Measurements from ENCODE around the gene EMID1.

DNA sequence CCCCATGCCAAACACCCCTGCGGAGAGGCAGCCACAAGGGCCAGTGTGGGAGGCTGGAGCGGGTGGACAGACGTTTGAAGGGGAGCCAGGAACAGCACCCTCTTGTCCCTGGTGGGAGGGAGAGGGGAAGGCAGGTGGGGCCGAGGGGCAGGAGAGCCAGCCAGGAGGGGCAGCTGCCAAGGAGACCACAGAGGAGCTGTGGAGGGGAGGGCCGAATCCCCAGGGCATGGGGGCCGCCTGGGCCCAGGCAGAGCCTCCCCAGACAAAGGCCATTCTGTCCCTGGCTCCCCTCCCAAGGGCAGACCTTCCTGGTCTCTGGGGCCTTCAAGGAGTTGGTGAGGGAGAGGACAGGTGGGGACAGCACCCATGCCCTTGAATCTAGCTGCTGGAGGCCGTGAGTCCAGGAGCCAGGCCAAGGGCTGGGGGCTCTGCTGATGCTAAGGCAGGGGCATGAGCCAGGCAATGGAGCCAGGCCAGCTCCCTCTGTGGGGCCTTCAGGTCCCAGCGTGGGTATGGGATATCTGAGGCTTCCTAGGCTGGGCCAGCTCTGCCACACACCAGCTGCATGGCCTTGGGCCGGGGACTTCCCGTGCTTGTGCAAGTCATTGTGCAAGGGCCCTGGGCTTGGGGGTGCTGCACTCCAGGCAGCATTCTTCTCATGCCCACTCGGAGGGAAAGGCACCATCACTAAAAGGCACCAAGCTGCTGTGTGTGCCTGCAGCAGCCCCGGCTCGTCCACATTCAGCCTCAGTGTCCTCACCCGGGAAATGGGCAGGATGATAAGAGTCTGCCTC is 11.4 kb downstream of the EMID1 start:
- TF ChIP-seq POLR2A (IDR thresholded peaks at IDR 0.05; ENCODE audit: extremely low read depth, insufficient read length), result no peak
- TF ChIP-seq, protein P1, sequence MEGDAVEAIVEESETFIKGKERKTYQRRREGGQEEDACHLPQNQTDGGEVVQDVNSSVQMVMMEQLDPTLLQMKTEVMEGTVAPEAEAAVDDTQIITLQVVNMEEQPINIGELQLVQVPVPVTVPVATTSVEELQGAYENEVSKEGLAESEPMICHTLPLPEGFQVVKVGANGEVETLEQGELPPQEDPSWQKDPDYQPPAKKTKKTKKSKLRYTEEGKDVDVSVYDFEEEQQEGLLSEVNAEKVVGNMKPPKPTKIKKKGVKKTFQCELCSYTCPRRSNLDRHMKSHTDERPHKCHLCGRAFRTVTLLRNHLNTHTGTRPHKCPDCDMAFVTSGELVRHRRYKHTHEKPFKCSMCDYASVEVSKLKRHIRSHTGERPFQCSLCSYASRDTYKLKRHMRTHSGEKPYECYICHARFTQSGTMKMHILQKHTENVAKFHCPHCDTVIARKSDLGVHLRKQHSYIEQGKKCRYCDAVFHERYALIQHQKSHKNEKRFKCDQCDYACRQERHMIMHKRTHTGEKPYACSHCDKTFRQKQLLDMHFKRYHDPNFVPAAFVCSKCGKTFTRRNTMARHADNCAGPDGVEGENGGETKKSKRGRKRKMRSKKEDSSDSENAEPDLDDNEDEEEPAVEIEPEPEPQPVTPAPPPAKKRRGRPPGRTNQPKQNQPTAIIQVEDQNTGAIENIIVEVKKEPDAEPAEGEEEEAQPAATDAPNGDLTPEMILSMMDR (IDR thresholded peaks at IDR 0.05; ENCODE audit: low read depth, low read length), result no peak

Measured in NB4 (cell line).